B cell (primary cell): ENCODE results near the gene IPO8. TPM values are rescaled to one million over a fixed set of nuclear protein-coding genes. Genes with fewer than 3 reads are reported as not detected.
"Not testable (repeated sequence)": the region's sequence is repeated elsewhere in the genome, so short reads cannot be mapped to it uniquely, and the experiment has no call there.

ENCODE experiments used
- ATAC-seq: fragments of 200-7000 bp; cut with Tn5 transposase; one replicate; pipeline ENCODE4 v1.10.0; 2021; ENCODE audit warnings: low read depth, mild to moderate bottlenecking, moderate number of reproducible peaks, moderate library complexity
- CTCF ChIA-PET: fragments of 350-600 bp; sonication (Branson Sonifier 250); formaldehyde crosslinking; loops from one replicate; lab custom pipeline; 2021; ENCODE audit warnings: antibody characterized with exemption, inconsistent platforms; lab: Charles Lee
- POLR2A ChIA-PET: fragments of 350-600 bp; sonication (Branson Sonifier 250); formaldehyde crosslinking; loops from one replicate; lab custom pipeline; 2021; ENCODE audit warnings: antibody characterized with exemption; lab: Charles Lee
- DNase-seq: peaks from one replicate; pipeline ENCODE4 v3.0.0; 2013
- H2AFZ ChIP-seq: 2 replicates; pipeline ENCODE4 v1.6.1; 2012; ENCODE audit warnings: mild to moderate bottlenecking, low read depth, low read length; ENCODE audit not compliant: insufficient read depth, poor library complexity, severe bottlenecking
- H3K27ac ChIP-seq, 2 donors: 1 replicate in 1 of 2; 2 replicates in 1 of 2; pipeline ENCODE4 v1.5.1; 2012 to 2013; ENCODE audit warnings: low read length in 2 of 2, mild to moderate bottlenecking in 2 of 2, moderate library complexity in 1 of 2
- H3K27me3 ChIP-seq, 4 experiments: fragments of 200-600 bp in 1 of 4; sonication (generic) in 1 of 4; replicated peaks in 1 of 4; 1 replicate in 2 of 4; 2 replicates in 2 of 4; pipeline versions ENCODE4 v1.6.1 to v1.7.0; 2013 to 2016; ENCODE audit warnings: low read length in 3 of 4, mild to moderate bottlenecking in 2 of 4, mixed read lengths in 1 of 4, moderate library complexity in 1 of 4; ENCODE audit not compliant: insufficient read depth in 4 of 4, control insufficient read depth in 3 of 4; ENCODE audit errors: control extremely low read depth in 1 of 4
- H3K36me3 ChIP-seq, 2 experiments: replicated peaks in 1 of 2; 1 replicate in 1 of 2; 2 replicates in 1 of 2; pipeline versions ENCODE4 v1.6.1 to v1.7.1; 2013; ENCODE audit warnings: low read length in 1 of 2; ENCODE audit not compliant: insufficient read depth in 2 of 2, control insufficient read depth in 1 of 2; ENCODE audit errors: control extremely low read depth in 1 of 2, extremely low read depth in 1 of 2
- H3K4me1 ChIP-seq, 2 donors: fragments of 200-600 bp in 1 of 2; sonication (generic) in 1 of 2; 1 replicate in 1 of 2; 2 replicates in 1 of 2; pipeline versions ENCODE4 v1.5.1 to v1.6.1; 2013 to 2017; ENCODE audit warnings: low read length in 2 of 2; ENCODE audit not compliant: control insufficient read depth in 2 of 2, insufficient read depth in 2 of 2
- H3K4me2 ChIP-seq: replicated peaks from 2 replicates; pipeline ENCODE3; 2012; ENCODE audit warnings: mild to moderate bottlenecking, low read depth, low read length; ENCODE audit not compliant: poor library complexity, severe bottlenecking
- H3K4me3 ChIP-seq, 5 experiments: fragments of 200-600 bp in 1 of 5; sonication (generic) in 1 of 5; 1 replicate in 3 of 5; 2 replicates in 2 of 5; pipeline versions ENCODE4 v1.5.1 to v1.7.0; 2011 to 2016; ENCODE audit warnings: low read length in 4 of 5, mild to moderate bottlenecking in 4 of 5, low read depth in 2 of 5, control low read depth in 1 of 5, moderate library complexity in 1 of 5; ENCODE audit not compliant: insufficient read depth in 1 of 5; ENCODE audit errors: control extremely low read depth in 1 of 5, extremely low read depth in 1 of 5
- H3K79me2 ChIP-seq: fragments of 200-600 bp; sonication (generic); one replicate; pipeline ENCODE4 v1.6.0; 2016; ENCODE audit warnings: low read length; ENCODE audit not compliant: control insufficient read depth, insufficient read depth
- H3K9ac ChIP-seq: fragments of 200-600 bp; sonication (generic); 2 replicates; pipeline ENCODE4 v1.6.1; 2017; ENCODE audit warnings: mild to moderate bottlenecking, low read length, moderate library complexity
- H3K9me3 ChIP-seq, 3 donors: one replicate each; pipeline versions ENCODE4 v1.6.1 to v1.7.1; 2013; ENCODE audit warnings: low read length in 2 of 3; ENCODE audit not compliant: control insufficient read depth in 2 of 3, insufficient read depth in 1 of 3; ENCODE audit errors: control extremely low read depth in 1 of 3
- H4K20me1 ChIP-seq: 2 replicates; pipeline ENCODE4 v1.6.0; 2012; ENCODE audit warnings: mild to moderate bottlenecking, low read length; ENCODE audit not compliant: insufficient read depth, control insufficient read depth, poor library complexity, severe bottlenecking
- H3K27ac Mint-ChIP-seq: one replicate; pipeline ENCODE4 v1.8.0; 2021; ENCODE audit warnings: mixed read lengths
- H3K27me3 Mint-ChIP-seq: one replicate; pipeline ENCODE4 v1.8.0; 2021; ENCODE audit warnings: mixed read lengths
- H3K4me1 Mint-ChIP-seq: one replicate; pipeline ENCODE4 v1.8.0; 2021; ENCODE audit warnings: mixed read lengths
- H3K4me3 Mint-ChIP-seq: one replicate; pipeline ENCODE4 v1.8.0; 2021; ENCODE audit warnings: mixed read lengths
- H3K9me3 Mint-ChIP-seq: one replicate; pipeline ENCODE4 v1.8.0; 2022; ENCODE audit warnings: mixed read lengths; ENCODE audit not compliant: insufficient read depth
- EZH2 ChIP-seq: IDR thresholded peaks from 2 replicates; pipeline ENCODE4 v1.6.1; 2012; ENCODE audit warnings: borderline replicate concordance, low read depth, mild to moderate bottlenecking, moderate library complexity, low read length; ENCODE audit not compliant: insufficient read depth, poor library complexity, severe bottlenecking
- WGBS: methylation state at CpG from one replicate; pipeline ENCODE4 v1.1.5; 2013; ENCODE audit warnings: missing lambda C conversion rate; ENCODE audit not compliant: insufficient coverage; 5-methylcytosine and 5-hydroxymethylcytosine counted together
- intact Hi-C: fragments of 100-400 bp; cut with micrococcal nuclease; formaldehyde crosslinking; loops from one replicate; pipeline ENCODE4 v1.10.0; 2022
- polyA plus RNA-seq: library from polyadenylated mRNA; depleted of rRNA; stranded (reverse); fragments of >200 nt; gene quantifications from 2 replicates; pipeline ENCODE4 v1.2.3, GENCODE V29; 2012
- total RNA-seq, 2 donors: library from RNA; stranded (reverse); fragments of 120-200 nt in 1 of 2; gene quantifications; 1 replicate in 1 of 2; 2 replicates in 1 of 2; pipeline versions ENCODE4 v1.2.3 to v1.2.4, GENCODE V29; 2013 to 2022
- TF ChIP-seq, protein P1 (sequence below): fragments of 200-600 bp; IDR thresholded peaks from one replicate; pipeline ENCODE4 v1.8.0; 2022; ENCODE audit warnings: antibody characterized with exemption, mild to moderate bottlenecking

Gene IPO8
- total and polyA plus RNA-seq, 2 donors (not counting 1 experiment from before 2014, with no cell fraction given), result 7.5 to 58.1 TPM

DNA sequence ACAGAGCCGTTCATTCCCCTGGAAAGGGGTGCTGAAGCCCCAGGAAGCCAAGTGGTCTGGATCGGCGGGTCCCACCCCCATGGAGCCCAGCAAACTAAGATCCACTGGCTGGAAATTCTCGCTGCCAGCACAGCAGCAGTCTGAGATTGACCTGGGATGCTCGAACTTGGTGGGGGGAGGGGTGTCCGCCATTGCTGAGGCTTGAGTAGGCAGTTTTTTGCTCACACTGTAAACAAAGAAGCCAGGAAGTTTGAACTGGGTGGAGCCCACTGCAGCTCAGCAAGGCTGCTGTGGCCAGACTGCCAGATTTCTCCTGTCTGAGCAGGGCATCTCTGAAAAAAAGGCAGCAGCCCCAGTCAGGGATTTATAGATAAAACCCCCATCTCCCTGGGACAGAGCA is 91.4 kb downstream of the IPO8 start:
- H3K27ac Mint-ChIP-seq, H4K20me1 ChIP-seq: not testable (repeated sequence)

DNA sequence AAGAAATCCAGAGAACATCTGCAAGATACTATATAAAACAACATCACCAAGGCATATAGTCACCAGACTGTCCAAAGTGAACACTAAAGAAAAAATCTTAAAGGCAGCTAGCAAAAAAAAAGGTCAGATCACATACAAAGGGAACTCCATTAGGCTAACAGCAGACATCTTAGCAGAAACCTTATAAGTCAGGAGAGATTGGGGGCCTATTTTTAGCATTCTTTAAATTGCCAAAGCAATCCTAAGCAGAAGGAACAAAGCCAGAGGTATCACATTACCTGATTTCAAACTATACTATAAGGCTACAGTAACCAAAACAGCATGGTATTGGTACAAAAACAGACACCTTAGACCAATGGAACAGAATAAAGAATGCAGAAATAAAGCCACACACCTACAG is 92.5 kb downstream of the IPO8 start:
- H3K36me3 ChIP-seq, result no peaks in the 10 kb centered on the region
- intact Hi-C loops, result no loop called here
- no peak for ATAC-seq

More for the DNA sequence above, 91.4 kb downstream of the IPO8 start:
- H3K4me3 ChIP-seq, CTCF ChIA-PET, DNase-seq, H3K79me2 ChIP-seq, H3K4me1 ChIP-seq, H3K36me3 ChIP-seq, H3K4me2 ChIP-seq, H3K27me3 ChIP-seq, H3K9ac ChIP-seq, H3K27ac ChIP-seq, ATAC-seq, H3K27me3 Mint-ChIP-seq, H3K4me1 Mint-ChIP-seq, intact Hi-C loops, H3K4me3 Mint-ChIP-seq, POLR2A ChIA-PET, H2AFZ ChIP-seq: not testable (repeated sequence)
- 62% methylated on average over 6 of the region's 6 CpGs for WGBS
- H3K9me3 ChIP-seq, result peaks cover 0 to 24% (median 6%) of the 10 kb centered on the region in 3 donors
- peaks cover 24% of the 10 kb centered on the region for H3K9me3 Mint-ChIP-seq

More for the DNA sequence above, 92.5 kb downstream of the IPO8 start:
- no peak overlapping the region for H3K4me2 ChIP-seq
- H3K27ac Mint-ChIP-seq, result no peak overlapping the region
- no peak for DNase-seq
- H3K9me3 Mint-ChIP-seq, result peaks cover 17% of the 10 kb centered on the region
- TF ChIP-seq, protein P1, sequence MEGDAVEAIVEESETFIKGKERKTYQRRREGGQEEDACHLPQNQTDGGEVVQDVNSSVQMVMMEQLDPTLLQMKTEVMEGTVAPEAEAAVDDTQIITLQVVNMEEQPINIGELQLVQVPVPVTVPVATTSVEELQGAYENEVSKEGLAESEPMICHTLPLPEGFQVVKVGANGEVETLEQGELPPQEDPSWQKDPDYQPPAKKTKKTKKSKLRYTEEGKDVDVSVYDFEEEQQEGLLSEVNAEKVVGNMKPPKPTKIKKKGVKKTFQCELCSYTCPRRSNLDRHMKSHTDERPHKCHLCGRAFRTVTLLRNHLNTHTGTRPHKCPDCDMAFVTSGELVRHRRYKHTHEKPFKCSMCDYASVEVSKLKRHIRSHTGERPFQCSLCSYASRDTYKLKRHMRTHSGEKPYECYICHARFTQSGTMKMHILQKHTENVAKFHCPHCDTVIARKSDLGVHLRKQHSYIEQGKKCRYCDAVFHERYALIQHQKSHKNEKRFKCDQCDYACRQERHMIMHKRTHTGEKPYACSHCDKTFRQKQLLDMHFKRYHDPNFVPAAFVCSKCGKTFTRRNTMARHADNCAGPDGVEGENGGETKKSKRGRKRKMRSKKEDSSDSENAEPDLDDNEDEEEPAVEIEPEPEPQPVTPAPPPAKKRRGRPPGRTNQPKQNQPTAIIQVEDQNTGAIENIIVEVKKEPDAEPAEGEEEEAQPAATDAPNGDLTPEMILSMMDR, result no peak
- no peak for TF ChIP-seq EZH2
- ChIA-PET POLR2A (no interaction called here), CTCF (no interaction called here)
- H3K9me3 ChIP-seq, result peaks cover 0 to 24% (median 6%) of the 10 kb centered on the region in 3 donors
- no peak overlapping the region for H2AFZ ChIP-seq
- no peaks in the 10 kb centered on the region for H4K20me1 ChIP-seq
- no peaks in the 10 kb centered on the region for H3K4me1 ChIP-seq
- no peak overlapping the region for H3K4me3 ChIP-seq
- no peaks in the 10 kb centered on the region for H3K4me1 Mint-ChIP-seq
- peaks cover 9% of the 10 kb centered on the region for H3K27me3 Mint-ChIP-seq
- no peak overlapping the region for H3K9ac ChIP-seq
- no peaks in the 10 kb centered on the region for H3K79me2 ChIP-seq
- H3K27ac ChIP-seq, result no peak overlapping the region
- H3K27me3 ChIP-seq, result peaks cover 0 to 5% (median 0%) of the 10 kb centered on the region in 4 experiments
- H3K4me3 Mint-ChIP-seq, result no peak overlapping the region
